Measurements from ENCODE around the gene HLCS. TPM values are rescaled to one million over a fixed set of nuclear protein-coding genes. Genes with fewer than 3 reads are reported as not detected.

HLCS gene
- total RNA-seq, 1 donor from 2014 or later, result 10.3 TPM

DNA sequence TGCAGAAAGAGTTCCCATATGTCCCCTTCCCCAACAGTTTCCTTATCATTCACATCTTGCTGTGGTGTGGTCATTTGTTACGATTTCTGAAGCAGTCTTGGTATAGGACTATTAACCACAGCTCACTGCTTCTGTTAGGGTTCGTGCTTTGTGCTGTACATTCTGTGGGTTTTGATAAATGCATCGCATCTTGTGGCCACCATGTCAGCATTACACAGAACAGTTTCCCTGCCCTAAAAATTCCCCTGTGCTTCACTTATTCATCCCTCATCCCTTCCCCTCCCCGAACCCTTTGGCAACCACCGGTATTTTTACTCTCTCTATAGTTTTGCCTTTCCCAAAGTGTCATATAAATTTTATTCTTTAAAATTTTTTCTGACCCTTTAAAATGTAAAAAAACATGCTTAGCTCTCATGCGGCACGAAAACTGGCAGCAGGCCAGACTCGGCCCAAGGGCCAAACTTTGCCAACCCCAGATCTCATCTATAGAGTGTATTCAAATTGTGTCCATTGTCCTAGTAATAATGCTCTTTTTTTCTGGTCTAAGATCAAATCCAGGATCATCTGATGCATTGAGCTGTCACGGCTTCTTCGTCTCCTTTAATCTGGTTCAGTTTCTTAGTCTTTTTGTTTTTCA lies 189.4 kb downstream of the HLCS start:
- DNase-seq (ENCODE audit: extremely low spot score in 2 of 2), result no peak
- H3K4me3 ChIP-seq, result no peak overlapping the region
- no peak overlapping the region for H3K27ac ChIP-seq
- no peaks in the 10 kb centered on the region for H3K27me3 ChIP-seq
- H3K4me1 ChIP-seq, result no peaks in the 10 kb centered on the region
- TF ChIP-seq POLR2A (IDR thresholded peaks at IDR 0.05) (no peak), POLR2AphosphoS5 (IDR thresholded peaks at IDR 0.05; ENCODE audit: insufficient read depth in 1 of 2, low read depth in 1 of 2) (no peak)
- TF ChIP-seq, protein P1, sequence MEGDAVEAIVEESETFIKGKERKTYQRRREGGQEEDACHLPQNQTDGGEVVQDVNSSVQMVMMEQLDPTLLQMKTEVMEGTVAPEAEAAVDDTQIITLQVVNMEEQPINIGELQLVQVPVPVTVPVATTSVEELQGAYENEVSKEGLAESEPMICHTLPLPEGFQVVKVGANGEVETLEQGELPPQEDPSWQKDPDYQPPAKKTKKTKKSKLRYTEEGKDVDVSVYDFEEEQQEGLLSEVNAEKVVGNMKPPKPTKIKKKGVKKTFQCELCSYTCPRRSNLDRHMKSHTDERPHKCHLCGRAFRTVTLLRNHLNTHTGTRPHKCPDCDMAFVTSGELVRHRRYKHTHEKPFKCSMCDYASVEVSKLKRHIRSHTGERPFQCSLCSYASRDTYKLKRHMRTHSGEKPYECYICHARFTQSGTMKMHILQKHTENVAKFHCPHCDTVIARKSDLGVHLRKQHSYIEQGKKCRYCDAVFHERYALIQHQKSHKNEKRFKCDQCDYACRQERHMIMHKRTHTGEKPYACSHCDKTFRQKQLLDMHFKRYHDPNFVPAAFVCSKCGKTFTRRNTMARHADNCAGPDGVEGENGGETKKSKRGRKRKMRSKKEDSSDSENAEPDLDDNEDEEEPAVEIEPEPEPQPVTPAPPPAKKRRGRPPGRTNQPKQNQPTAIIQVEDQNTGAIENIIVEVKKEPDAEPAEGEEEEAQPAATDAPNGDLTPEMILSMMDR (IDR thresholded peaks at IDR 0.05), result no peak
- intact Hi-C loops (cut with DNase I), result no loop called here
- no peaks in the 10 kb centered on the region for H3K36me3 ChIP-seq
- no peaks in the 10 kb centered on the region for H3K9me3 ChIP-seq

DNA sequence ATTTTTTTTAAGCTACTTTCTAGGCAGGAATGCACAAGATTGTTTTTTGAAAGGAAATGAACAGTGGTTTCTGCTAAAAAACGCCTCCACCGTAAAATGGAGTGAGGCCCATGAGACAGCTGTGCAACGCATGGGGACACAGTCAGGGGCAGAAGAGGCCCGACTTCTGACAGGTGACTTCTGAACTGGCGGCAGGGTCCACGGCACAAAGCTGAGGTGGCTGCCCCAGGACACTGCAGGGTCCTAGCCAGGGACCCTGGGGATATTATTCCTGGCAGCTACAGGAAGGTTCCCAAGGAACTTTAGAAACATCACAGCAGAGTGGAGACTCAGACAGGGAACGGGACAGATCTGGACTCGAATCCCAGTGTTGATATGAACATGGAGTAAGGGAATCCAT lies 192.5 kb downstream of the HLCS start:
- Histone ChIP-seq H3K36me3 (no peaks in the 10 kb centered on the region), H3K27ac (no peak overlapping the region), H3K4me1 (no peaks in the 10 kb centered on the region), H3K4me3 (no peak overlapping the region), H3K9me3 (no peaks in the 10 kb centered on the region), H3K27me3 (no peaks in the 10 kb centered on the region)
- TF ChIP-seq, protein P1 (IDR thresholded peaks at IDR 0.05), result no peak
- TF ChIP-seq POLR2AphosphoS5 (IDR thresholded peaks at IDR 0.05; ENCODE audit: insufficient read depth in 1 of 2, low read depth in 1 of 2) (no peak), POLR2A (IDR thresholded peaks at IDR 0.05) (no peak)
- no peak for DNase-seq (ENCODE audit: extremely low spot score in 2 of 2)
- intact Hi-C loops (cut with DNase I), result no loop called here

DNA sequence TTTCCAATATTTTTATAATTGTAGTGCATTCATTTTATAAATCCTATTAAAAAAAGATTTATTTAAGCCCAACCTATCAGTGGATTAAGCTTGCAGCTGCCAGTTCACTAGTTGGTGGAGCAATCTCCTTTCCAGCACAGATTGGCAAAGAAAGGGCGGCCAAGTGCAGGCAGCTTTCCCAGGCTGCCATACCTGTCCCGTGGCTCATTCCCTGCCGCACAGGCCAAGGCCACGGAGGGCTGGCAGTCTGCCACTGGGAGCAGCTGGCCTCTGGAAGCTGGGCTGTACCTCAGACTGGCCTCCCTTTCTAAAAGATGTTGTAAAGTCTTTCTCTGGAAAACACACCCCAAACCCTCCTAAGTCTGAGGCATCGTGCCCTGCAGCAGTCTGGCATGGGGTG lies 193.4 kb downstream of the HLCS start:
- intact Hi-C loops (cut with DNase I), result no loop called here
- Histone ChIP-seq H3K4me3 (no peak overlapping the region), H3K4me1 (no peaks in the 10 kb centered on the region), H3K36me3 (no peaks in the 10 kb centered on the region), H3K27me3 (no peaks in the 10 kb centered on the region), H3K27ac (no peak overlapping the region), H3K9me3 (no peaks in the 10 kb centered on the region)
- no peak for DNase-seq (ENCODE audit: extremely low spot score in 2 of 2)
- TF ChIP-seq, protein P1 (IDR thresholded peaks at IDR 0.05), result no peak
- TF ChIP-seq POLR2AphosphoS5 (IDR thresholded peaks at IDR 0.05; ENCODE audit: insufficient read depth in 1 of 2, low read depth in 1 of 2) (peak in 1 of 2 donors; percentile 16), POLR2A (IDR thresholded peaks at IDR 0.05) (no peak)

DNA sequence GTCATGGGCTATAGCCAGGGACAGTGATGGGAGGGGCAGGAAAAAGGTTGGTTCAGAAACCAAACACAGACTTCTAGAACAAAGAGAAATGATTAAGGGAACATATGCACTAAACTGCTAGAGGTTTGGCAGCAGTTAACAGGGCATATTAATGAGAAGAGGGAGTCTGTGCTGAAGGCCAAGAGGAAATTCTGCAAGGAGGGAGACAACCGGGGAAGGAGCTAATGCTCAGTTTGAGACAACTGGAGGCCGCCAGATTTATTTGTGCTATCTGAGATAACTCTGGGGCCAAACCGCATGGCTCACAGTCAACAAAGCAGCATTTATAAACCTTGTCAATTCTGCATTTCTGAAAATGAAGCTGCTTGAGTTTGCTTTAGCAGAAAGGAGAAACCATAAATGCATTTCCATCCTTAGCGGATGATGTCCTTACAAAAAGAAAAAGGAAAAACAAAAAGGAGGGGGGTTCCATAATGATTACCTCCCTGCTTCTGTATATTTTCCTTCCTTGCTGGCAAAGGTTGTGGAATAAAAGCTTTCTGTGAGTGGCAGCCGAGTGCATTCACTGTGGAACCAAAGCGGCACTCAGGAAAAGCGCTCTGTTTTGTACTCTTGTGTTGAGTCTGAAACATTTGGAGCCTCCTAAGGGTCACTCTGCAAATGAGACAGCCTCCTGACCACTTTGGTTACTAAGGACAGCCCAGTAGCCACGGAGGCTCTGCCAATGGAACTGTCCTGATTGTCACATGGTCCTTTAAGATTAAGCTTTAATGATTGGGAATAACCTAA lies 197.2 kb downstream of the HLCS start:
- Histone ChIP-seq H3K9me3 (no peaks in the 10 kb centered on the region), H3K27me3 (no peaks in the 10 kb centered on the region), H3K36me3 (no peaks in the 10 kb centered on the region), H3K4me1 (no peaks in the 10 kb centered on the region), H3K27ac (no peak overlapping the region), H3K4me3 (no peak overlapping the region)
- TF ChIP-seq POLR2A (IDR thresholded peaks at IDR 0.05) (no peak), POLR2AphosphoS5 (IDR thresholded peaks at IDR 0.05; ENCODE audit: insufficient read depth in 1 of 2, low read depth in 1 of 2) (no peak)
- TF ChIP-seq, protein P1 (IDR thresholded peaks at IDR 0.05), result no peak
- DNase-seq (ENCODE audit: extremely low spot score in 2 of 2), result no peak
- intact Hi-C loops (cut with DNase I), result no loop called here

DNA sequence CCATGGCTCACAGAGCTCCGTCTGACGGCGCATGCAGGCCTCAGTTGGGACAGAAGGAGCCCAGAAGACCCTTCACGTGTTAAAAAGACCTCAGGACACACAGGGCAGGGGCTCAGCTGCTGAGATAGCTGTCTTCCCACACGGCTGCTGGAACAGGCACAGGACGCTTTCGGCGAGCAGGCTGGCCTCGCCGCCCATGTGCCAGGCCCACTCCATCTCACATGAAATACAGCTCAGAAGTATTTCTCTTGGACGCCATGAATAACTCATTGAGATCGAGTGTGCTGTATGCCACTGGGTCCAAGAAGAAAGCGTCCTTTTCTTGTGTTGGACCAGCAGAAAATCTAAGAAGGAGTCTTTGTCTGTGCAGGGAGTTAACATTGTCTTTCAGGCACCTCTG lies 198.0 kb downstream of the HLCS start:
- no peaks in the 10 kb centered on the region for H3K4me1 ChIP-seq
- TF ChIP-seq, protein P1 (IDR thresholded peaks at IDR 0.05), result no peak
- TF ChIP-seq POLR2AphosphoS5 (IDR thresholded peaks at IDR 0.05; ENCODE audit: insufficient read depth in 1 of 2, low read depth in 1 of 2) (no peak), POLR2A (IDR thresholded peaks at IDR 0.05) (no peak)
- DNase-seq (ENCODE audit: extremely low spot score in 2 of 2), result no peak
- H3K9me3 ChIP-seq, result no peaks in the 10 kb centered on the region
- no peak overlapping the region for H3K4me3 ChIP-seq
- no peaks in the 10 kb centered on the region for H3K27me3 ChIP-seq
- intact Hi-C loops (cut with DNase I), result no loop called here
- no peaks in the 10 kb centered on the region for H3K36me3 ChIP-seq
- no peak overlapping the region for H3K27ac ChIP-seq
